NCI-H2227 treated with DMSO at 0.1 percent for 48 hours (cell line): Measurements from ENCODE around the gene RALB.

Experiments
- DNase-seq: peaks from one replicate; lab custom pipeline; 2025; lab: John Stamatoyannopoulos, UW

The RALB gene

DNA sequence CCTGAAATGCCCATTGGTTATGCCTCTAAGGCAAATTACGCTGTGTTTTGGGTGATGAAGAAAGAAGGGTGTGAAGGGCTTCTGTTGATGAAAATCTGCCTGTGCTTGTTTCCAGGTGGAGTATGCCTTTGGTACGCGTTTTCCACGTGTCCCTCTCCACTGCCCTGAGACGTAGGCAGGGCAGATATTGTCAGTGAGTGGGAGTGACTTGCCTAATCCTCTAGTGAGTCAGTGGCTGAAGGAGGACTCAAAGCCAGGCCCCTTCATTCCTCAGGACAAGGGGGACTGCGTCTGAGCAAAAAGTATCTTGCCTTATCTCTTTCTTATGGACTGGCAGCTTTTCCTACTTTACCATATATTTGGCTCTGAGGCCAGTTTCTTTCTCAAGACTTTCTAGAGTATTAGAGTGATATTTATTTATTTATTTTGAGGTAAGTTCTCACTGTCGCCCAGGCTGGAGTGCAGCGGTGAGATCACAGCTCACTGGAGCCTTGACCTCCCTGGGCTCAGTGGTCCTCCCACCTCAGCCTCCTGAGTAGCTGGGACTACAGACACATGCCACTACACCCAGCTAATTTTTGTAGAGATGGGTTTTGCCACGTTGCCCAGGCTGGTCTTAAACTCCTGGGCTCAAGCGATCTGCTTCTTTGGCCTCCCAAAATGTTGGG lies 10.2 kb downstream of the RALB start:
- no peak for DNase-seq

DNA sequence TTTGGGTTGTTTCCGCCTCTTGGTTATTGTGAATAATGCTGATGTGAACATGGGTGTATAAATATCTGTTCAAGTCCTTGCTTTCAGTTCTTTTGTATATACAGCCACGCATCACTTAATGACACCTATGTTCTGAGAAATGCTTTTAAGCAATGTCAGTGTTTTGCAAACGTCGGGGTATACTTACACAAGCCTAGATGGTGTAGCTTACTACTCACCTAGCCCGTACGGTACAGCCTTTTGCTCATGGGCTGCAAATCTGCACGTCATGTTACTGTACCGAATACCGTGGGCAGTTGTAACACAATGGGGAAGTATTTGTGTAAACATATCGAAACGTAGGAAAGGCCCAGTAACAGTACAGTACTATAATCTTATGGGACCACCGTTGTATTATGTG lies 12.4 kb downstream of the RALB start:
- no peak for DNase-seq

DNA sequence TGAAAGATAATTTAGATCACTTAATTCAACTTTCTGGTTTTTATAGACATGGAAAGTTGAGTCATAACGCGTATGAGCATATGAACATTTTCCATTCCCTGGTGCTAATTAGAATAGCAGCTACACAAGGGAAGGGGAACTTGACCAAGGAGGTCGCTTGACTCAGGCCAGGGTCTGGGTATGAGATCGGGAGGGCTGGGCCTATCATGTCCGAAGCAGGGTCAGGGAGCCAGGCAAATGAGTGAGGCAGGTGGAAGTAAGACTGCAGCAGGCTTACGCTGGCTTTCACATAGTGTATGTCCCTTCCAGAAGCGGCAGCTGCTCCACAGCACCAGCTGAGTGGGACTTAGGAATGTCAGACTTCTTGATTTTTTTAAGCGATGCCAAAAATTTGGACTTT lies 14.7 kb downstream of the RALB start:
- DNase-seq: no peak

DNA sequence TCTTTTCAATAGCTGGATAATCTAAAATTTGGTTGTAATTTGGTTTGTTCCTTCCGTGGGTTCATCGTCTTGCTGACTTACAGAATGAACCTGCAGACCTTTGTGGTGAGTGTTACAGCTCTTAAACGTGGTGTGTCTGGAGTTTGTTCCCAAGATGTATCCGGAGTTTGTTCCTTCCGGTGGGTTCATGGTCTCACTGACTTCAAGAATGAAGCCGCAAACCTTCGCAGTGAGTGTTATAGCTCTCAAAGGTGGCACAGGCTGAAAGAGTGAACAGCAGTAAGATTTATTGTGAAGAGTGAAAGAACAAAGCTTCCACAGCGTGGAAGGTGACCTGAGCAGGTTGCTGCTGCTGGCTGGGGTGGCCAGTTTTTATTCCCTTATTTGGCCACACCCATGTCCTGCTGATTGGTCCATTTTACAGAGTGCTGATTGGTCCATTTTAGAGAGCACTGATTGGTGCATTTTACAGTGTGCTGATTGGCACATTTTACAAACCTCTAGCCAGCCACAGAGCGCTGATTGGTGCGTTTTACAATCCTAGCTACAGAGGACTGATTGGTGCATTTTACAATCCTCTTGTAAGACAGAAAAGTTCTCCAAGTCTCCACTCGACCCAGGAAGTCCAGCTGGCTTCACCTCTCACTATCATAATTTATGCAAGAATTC lies 16.6 kb downstream of the RALB start:
- no peak for DNase-seq

DNA sequence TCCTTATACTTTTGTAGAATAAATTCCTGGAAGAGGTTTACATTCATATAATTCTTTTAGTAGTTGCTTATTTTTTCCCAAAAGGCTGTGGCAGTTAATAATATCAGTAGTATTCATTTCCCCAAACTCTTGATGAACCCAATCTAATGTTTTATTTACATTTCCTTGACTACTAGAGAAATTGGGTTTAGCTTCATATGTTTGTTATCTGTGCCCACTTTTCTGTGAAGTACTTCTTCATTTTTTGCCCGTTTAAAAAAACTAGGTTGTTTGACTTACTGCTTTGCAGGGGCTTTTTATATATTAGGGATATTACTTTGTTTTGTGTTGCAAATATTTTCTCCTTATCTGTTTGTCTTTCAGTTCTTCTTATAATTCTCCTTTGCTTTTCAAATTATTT lies 17.2 kb downstream of the RALB start:
- DNase-seq: no peak

DNA sequence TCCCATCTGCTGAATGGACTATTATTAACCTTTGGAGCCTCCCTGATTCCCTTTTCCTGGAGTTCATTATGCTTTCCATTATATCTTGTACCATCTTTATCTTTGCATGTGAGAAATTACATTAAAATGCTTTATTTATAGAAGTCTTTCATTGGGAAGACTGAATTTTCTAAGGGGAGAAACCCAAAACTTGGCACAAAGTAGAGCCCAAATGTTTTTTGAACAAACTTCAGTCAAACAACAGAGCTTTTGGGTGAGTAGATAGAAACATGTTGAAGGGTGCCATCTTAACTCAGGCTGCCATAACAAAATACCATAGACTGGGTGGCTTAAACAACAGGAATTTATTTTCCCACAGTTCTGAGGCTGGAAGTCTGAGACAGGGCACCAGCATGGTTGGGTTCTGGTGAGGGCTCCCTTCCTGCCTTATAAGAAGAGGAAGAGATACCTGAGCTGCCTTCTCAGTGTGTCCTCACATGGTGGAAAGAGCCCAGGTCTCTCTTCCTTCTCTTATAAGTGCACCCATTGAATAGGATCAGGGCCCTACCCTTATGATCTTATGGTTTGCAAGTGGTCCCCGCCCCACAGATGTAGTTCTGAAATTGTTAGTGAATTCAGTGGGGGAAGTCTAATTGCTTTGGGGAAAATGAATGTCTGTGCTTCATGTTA lies 19.2 kb downstream of the RALB start:
- no peak for DNase-seq

DNA sequence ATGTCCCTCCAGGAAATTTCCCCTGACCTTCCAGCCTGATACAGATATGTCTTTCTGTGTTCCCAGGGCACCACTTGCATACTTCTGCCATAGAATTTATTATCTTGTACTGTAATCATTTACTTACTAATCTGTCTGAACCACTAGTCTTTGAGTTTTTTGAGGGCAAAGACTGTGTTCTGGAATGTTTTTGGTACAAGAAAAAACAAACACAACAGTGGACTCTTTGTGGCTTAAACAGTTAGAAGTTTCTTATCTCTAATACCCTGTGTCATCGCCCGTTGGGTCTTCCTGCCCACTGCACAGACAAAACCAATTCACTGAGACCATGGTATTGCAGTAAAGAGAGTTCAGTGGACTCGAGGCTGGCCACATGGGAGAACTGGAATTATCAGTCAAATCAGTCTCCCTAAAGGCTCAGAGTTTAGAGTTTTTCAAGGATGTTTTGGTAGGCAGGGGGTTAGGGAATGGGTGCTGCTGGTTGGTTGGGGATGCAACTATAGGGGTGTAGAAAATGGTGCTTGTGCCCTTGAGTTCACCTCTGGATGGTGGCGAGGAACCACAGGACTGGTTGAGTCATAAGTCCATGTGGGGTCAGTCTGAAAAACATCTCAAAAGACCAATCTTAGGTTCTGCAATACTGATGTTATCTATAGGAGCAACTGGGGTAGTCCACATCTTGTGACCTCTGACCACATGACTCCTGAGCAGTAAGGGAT lies 20.3 kb downstream of the RALB start:
- DNase-seq: no peak

DNA sequence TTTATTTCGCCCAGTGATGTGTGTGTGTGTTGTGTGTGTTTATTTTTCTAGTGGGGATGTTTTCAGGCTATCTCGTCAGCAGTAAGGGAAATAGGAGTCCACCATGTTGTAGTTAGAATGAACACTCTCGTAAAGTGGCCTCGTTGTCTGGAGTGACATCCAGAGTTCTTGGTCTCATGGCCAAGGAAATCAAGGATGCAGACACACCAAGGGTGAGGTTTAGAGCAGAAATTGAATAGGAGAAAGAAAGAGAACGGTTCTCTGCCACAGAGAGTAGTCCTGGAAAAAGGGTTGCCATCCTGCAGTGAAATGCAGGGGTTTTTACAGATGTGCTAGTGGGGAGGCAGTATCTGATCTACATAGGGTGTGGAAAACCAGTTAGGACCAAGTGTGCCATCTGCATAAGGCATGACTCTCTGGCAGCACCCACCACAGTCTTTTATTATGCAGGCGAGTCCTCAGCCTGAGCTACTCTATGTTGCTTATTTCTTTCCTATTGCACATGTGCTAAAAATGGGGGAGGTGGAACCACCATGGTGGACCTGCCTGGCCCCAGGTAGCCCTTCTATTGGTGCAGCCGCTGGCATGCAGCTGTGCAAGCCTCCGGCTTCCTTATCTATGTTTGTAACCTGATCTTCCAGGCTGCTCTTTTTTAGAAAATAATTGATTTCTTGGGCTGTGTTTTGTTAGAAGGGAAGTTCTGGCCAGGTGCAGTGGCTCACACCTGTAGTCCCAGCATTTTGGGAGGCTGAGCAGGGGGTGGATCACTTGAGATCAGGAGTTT lies 23.2 kb downstream of the RALB start:
- DNase-seq: no peak

DNA sequence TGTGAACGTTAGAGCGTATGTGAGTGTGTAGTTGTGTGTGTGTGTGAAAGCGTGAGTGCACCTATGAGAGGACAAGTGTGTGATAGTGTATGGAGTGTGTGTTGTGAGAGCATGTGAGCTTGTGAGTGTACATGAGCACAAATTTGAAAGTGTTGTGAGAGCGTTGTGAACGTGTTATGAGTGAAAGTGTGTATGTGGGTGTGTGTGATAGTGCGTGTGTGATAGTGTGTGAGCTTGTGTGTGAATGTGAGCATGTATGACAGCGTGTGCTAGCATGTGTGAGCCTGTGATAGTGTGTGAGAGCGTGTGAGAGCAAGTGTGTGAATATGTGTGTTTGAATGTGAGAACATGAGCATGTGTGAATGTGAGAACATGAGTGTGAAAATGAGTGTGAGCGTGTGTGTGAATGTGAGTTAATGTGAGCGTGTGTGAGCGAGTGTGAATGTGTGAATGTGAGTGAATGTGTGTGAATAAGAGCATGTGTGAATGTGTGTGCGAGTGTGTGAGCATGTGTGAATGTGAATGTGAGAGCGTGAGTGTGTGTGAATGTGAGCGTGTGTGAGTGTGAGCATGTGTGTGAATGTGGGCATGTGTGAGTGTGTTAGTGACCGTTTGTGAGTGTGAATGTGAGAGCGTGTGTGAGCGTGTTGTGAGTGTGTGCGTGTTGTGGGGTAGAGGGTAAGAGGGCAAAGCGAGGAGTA lies 25.0 kb downstream of the RALB start:
- DNase-seq: no peak

DNA sequence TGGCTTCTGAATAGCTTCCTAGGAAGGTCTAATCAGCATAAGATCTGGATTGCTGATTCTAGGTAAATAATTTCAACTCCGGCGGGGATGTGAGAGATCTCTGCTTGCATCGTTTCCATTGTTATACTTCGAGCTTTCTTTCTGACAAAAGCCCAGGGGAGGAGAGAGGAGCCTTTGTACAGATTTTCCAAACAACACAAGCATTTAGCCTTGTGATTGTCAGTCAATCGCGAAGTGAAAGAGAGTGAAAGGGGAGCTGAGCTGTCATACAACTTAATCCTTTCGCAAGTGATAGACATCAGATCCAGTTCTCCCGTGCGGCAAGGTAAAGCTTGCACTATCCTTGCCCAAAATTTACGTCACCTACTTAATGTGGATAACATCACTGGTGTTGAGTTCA lies 26.2 kb downstream of the RALB start:
- DNase-seq: no peak

DNA sequence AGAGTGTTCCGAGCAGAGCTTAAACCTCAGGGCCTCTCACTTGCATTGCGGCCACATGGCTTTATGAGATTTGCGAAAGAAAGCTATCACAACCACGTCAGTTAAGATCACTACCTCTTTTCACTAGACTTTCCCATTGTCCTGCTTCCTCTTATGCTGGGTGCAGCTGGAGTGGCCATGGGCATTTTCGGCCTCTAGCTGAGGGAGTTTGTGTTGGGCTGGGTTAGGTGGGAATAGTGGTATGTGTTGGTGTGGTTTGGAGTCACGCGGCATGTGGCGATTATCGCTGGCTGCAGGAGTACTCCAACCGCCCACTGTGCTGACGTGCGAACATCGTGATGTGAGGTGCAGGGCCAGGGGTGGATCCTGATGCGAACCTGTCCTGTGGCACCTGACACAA lies 27.1 kb downstream of the RALB start:
- no peak for DNase-seq

DNA sequence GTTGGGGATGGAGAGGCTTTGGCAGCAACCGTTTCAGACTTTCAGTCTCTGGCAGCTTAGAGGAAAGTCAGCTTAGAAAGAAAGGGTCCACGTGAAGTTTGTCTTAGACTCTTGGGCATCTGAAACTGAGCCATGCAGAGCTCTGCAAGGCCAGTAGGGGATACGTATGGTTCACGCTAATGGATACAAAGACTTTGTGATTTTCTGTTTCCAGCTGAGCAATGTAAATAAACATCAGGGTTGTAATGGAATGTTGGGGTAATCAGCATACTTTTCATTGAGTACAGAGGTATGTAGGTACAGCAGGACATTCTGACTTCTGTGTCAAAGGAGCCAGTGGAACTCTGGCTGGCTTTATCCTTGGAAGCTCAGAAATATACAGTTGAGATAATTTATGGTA lies 31.0 kb downstream of the RALB start:
- no peak for DNase-seq

DNA sequence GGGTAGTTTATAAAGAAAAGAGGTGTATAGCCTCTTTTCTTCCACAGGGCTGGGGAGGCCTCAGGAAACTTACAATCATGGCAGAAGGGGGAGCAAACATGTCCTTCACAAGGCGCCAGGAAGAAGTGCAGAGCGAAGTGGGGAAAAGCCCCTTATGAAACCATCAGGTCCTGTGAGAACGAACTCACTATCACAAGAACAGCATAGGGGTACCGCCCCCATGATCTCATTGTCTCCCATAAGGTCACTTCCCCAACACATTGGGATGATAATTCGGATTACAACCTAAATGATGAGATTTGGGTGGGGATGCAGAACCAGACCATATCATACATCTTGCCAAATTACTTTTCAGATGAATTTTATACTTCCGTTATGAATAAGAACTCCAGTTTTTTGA lies 32.4 kb downstream of the RALB start:
- DNase-seq: no peak

DNA sequence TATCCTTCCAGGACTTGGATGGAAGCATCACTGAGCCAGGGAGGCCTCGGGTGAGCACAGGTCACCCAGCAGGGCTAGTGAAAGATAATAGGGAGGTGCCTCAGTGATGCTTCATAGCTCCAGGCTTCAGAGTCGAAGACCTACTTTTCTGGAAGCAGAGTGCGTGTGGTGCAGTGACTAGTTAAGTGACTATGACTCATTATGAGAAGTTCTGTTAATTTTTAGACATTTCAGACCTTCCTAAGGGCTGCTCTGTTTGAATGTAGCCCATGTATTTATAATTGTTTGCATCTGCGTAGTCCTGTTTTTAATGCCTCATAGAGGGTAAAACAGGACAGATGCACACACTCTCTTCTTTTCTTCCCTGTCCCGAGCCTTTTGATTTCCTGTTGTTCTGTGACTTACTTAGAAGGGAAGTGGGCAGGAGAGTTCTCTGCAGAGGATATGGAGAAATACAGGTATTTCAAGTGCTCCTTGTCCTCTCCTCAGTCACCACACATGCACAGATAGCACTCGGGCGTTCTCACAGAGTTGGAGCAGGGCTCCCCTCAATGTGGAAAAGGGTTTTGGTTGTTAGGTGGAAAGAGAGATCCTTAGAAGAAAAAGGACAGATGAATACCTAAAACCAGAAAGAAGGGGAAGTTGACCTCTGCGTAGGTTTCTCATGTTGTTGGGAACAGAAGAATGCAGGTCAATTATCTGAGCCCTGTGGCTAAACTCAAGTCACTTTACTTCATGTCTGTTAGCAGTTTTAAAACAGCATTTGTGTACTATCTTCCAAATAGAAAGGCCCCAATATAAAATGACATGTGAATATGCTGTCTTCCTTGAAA lies 34.7 kb downstream of the RALB start:
- no peak for DNase-seq

DNA sequence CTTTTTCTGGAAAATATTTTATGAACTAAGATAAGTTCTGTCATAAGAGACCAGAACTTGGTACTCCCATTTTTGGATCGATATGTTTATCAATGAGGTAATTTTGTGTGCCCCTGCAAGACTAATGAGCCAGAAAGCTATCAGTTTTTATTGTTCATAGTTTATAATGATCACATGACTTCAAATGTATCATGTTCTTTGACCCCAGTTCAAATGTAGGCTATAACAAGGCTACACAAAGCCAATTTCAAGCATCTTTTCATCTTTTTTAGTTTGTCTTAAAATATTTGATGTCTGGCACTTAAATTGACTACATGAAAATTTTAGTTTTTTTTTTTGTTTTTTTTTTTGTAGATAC lies 35.3 kb downstream of the RALB start:
- DNase-seq: no peak

DNA sequence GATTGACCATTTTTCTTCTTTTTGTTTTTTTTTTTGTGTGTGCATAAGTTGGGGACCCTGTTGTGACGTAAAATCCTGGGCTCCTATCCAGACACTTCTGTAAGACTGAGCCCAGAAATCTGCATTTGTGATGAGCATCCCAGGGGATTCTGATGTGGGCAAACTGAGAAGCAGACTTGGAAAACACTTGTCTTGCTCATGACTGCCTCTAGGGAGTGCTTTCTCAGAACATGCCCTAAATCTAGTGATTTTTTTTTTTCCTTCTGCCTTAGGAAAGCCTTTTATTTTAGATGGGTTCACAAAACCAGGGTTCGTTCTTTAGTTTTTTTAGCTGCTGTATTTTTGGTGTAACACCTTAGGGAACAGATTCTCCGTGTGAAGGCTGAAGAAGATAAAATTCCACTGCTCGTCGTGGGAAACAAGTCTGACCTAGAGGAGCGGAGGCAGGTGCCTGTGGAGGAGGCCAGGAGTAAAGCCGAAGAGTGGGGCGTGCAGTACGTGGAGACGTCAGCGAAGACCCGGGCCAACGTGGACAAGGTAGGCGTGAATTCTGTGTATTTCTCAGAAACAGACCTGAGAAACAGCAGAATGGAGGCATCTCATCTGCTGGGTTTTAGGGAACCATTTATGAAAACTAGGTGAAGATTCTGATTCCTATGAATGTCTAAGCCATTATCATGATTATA lies 36.7 kb downstream of the RALB start:
- DNase-seq: no peak

DNA sequence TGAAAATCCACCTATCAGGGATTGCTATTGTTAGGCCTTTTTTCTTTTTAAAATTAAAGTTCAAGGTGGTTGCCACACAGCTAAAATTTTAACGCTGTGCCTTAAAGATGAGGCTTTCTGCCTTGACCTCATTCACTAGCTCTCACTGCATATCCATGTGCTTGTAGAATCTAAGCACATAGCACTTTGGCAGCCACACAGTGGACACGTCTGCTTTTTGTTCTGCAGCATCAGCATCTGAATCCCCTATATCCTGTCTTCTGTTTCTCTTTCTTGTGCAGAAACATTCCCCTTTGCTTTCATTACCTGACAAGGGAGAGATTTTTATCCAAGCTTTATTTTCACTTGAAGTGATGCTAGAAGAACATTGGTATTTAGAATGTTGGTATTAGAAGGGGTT lies 38.1 kb downstream of the RALB start:
- DNase-seq: no peak

DNA sequence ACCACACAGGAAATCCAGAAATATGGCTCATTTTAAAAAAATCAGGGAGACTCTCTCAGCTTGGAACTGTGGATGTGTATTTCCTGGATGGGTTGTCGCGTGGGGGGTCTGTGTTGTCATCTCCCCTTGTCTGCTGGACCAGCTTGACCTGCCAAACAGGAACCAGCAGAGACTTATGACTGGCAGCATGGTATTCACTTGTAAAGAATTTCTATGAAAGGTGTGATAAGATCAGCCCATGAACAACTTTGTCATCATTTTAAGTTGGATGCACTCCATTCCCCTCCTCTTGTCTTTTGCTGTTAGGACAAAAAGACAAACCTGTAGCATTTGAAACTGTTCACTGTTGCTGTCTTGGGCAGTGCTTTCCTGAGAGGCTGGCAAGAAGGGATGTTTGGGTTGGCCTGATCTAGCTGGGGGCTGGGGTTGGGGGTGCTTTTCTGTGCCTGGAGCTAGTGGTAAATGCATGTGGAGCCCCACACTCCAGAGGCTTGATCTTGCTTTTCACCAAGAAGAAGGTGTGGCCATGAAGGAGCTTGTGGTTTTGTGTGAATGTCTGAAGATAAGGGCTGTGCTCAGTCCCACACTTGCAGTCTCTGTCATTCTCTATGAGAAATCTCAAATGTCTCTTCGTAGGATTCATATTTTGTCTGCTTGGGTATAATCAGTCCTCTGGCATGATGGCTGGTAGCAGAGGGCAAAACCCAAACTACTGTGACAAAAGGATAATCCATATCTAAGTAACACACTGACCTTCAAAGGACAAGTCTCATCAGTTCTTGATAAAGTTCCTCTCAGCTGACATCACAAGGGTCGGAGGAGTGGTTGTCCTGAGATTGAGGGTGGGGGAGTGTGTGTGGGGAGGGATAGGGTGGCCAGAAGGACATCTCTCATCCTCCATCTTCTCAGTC lies 39.0 kb downstream of the RALB start:
- no peak for DNase-seq
